IMR-90 (cell line): ENCODE results near the gene APBB1IP.

Source experiments
- CHD1 ChIP-seq: IDR thresholded peaks from 2 replicates; pipeline ENCODE4 v1.6.1; 2012; ENCODE audit warnings: low read depth, low read length, improper control_type of control experiment
- CTCF ChIP-seq: conservative IDR thresholded peaks from 2 replicates; pipeline ENCODE4 v1.5.1; 2012; ENCODE audit warnings: mild to moderate bottlenecking, low read depth, low read length, improper control_type of control experiment
- RAD21 ChIP-seq: IDR thresholded peaks from 2 replicates; pipeline ENCODE4 v1.6.1; 2012; ENCODE audit warnings: low read length, improper control_type of control experiment
- RCOR1 ChIP-seq: IDR thresholded peaks from 2 replicates; pipeline ENCODE4 v1.6.1; 2012; ENCODE audit warnings: mild to moderate bottlenecking, low read length, improper control_type of control experiment; ENCODE audit not compliant: insufficient replicate concordance
- USF2 ChIP-seq: fragments of 150-350 bp; IDR thresholded peaks from 2 replicates; pipeline ENCODE4 v1.6.1; 2017; ENCODE audit warnings: mild to moderate bottlenecking, antibody characterized with exemption, low read length, low read depth

GRCh38 chr10:26481315-26481692, 43.2 kb downstream of the APBB1IP start:
- TF ChIP-seq RCOR1 (no peak), CTCF (no peak), USF2 (no peak), RAD21 (no peak), CHD1 (no peak)
